NAMALWA (cell line): ENCODE data around the gene ACTN4.
"Not testable (repeated sequence)": the region's sequence is repeated elsewhere in the genome, so short reads cannot be mapped to it uniquely, and the experiment has no call there.

Source experiments
- DNase-seq: peaks from one replicate; pipeline ENCODE4 v3.0.0-alpha.2; 2015; ENCODE audit warnings: low spot score

Gene ACTN4

GRCh38 chr19:38737281-38737865 is 89.9 kb downstream of the ACTN4 start:
- DNase-seq = no peak

- DNase-seq = no peak
These were observed 90.7 kb downstream of the ACTN4 start for GRCh38 chr19:38737921-38738737.

- no peak for DNase-seq
These were observed 92.2 kb downstream of the ACTN4 start for GRCh38 chr19:38739440-38740256.

GRCh38 chr19:38740257-38740592 is 92.8 kb downstream of the ACTN4 start:
- no peak for DNase-seq

GRCh38 chr19:38740932-38741331 is 93.5 kb downstream of the ACTN4 start:
- no peak for DNase-seq

GRCh38 chr19:38741670-38742069 is 94.2 kb downstream of the ACTN4 start:
- no peak for DNase-seq

GRCh38 chr19:38742296-38742695 is 94.8 kb downstream of the ACTN4 start:
- DNase-seq = no peak

- no peak for DNase-seq
These were observed 95.5 kb downstream of the ACTN4 start for GRCh38 chr19:38742906-38743305.

- no peak for DNase-seq
These were observed 96.2 kb downstream of the ACTN4 start for GRCh38 chr19:38743394-38744297.

- no peak for DNase-seq
These were observed 96.8 kb downstream of the ACTN4 start, which contains the start of gene CAPN12 for GRCh38 chr19:38744298-38744681. Gene CAPN12, minus strand, starts transcription at chr19:38744474. Its CDS starts 309 bp downstream, at chr19:38744165.

GRCh38 chr19:38744874-38745273 is 97.4 kb downstream of the ACTN4 start:
- DNase-seq = no peak

GRCh38 chr19:38745316-38745715 is 97.9 kb downstream of the ACTN4 start:
- no peak for DNase-seq

GRCh38 chr19:38753783-38754182 is 106.3 kb downstream of the ACTN4 start:
- DNase-seq = not testable (repeated sequence)

GRCh38 chr19:38754196-38754595 is 106.7 kb downstream of the ACTN4 start:
- DNase-seq = not testable (repeated sequence)

GRCh38 chr19:38759590-38760003 is 112.1 kb downstream of the ACTN4 start:
- DNase-seq = no peak

- DNase-seq = not testable (repeated sequence)
These were observed 113.5 kb downstream of the ACTN4 start for GRCh38 chr19:38760805-38761517.

- DNase-seq = not testable (repeated sequence)
These were observed 114.5 kb downstream of the ACTN4 start for GRCh38 chr19:38761884-38762389.

- no peak for DNase-seq
These were observed 116.4 kb downstream of the ACTN4 start for GRCh38 chr19:38763795-38764220.

- DNase-seq = no peak
These were observed 117.8 kb downstream of the ACTN4 start for GRCh38 chr19:38765214-38765613.

GRCh38 chr19:38766276-38767047 is 119.0 kb downstream of the ACTN4 start:
- no peak for DNase-seq
